Esophagus muscularis mucosa (tissue), 4 donors: ENCODE data around the gene LARGE1. TPM values are rescaled to one million over a fixed set of nuclear protein-coding genes. Genes with fewer than 3 reads are reported as not detected.
"Not testable (repeated sequence)": the region's sequence is repeated elsewhere in the genome, so short reads cannot be mapped to it uniquely, and the experiment has no call there.

Experiments
- DNase-seq: peaks from one replicate; pipeline ENCODE4 v3.0.0-alpha.2; 2017; ENCODE audit errors: extremely low spot score
- H3K27ac ChIP-seq, 4 donors: fragments of 200-600 bp; sonication (generic); replicated peaks in 1 of 4; 1 replicate in 3 of 4; 2 replicates in 1 of 4; pipeline ENCODE4 v1.5.1; 2016 to 2019; ENCODE audit warnings: mild to moderate bottlenecking in 1 of 4
- H3K27me3 ChIP-seq, 4 donors: fragments of 200-600 bp; sonication (generic); one replicate each; pipeline versions ENCODE4 v1.5.1 to v1.6.0; 2016 to 2019
- H3K36me3 ChIP-seq, 4 donors: fragments of 200-600 bp; sonication (generic); one replicate each; pipeline ENCODE4 v1.5.1; 2016 to 2019
- H3K4me1 ChIP-seq, 4 donors: fragments of 200-600 bp; sonication (generic); one replicate each; pipeline ENCODE4 v1.5.1; 2016 to 2019
- H3K4me3 ChIP-seq, 4 donors: fragments of 200-600 bp; sonication (generic); 1 replicate in 2 of 4; 2 replicates in 2 of 4; pipeline ENCODE4 v1.5.1; 2016 to 2019; ENCODE audit warnings: mild to moderate bottlenecking in 4 of 4, moderate library complexity in 1 of 4
- H3K9me3 ChIP-seq, 4 donors: fragments of 200-600 bp; sonication (generic); 1 replicate in 3 of 4; 2 replicates in 1 of 4; pipeline ENCODE4 v1.5.1; 2016 to 2019
- CTCF ChIP-seq, 3 experiments: fragments of 200-600 bp in 2 of 3; fragments of 450-650 bp in 1 of 3; sonication (generic) in 2 of 3; IDR thresholded peaks; one replicate each; pipeline ENCODE4 v1.5.1; 2017 to 2019; ENCODE audit warnings: antibody characterized with exemption in 3 of 3, mild to moderate bottlenecking in 2 of 3, moderate library complexity in 1 of 3
- EP300 ChIP-seq: sonication (generic); formaldehyde crosslinking; IDR thresholded peaks from one replicate; pipeline ENCODE4 v1.6.1; 2017; ENCODE audit warnings: antibody characterized with exemption
- POLR2A ChIP-seq: fragments of 450-650 bp; IDR thresholded peaks from one replicate; pipeline ENCODE4 v1.6.1; 2017; ENCODE audit warnings: antibody characterized with exemption, moderate library complexity, mild to moderate bottlenecking, low read depth
- POLR2AphosphoS5 ChIP-seq, 2 donors: sonication (generic); formaldehyde crosslinking; IDR thresholded peaks; one replicate each; pipeline ENCODE4 v1.6.1; 2017; ENCODE audit warnings: antibody characterized with exemption in 2 of 2
- WGBS: methylation state at CpG from one replicate; pipeline ENCODE4 v1.1.5; 2018; 5-methylcytosine and 5-hydroxymethylcytosine counted together
- intact Hi-C: fragments of 100-400 bp; cut with DNase I; formaldehyde crosslinking; loops from one replicate; pipeline ENCODE4 v1.15.1; 2023
- total RNA-seq, 4 donors: library from RNA; depleted of rRNA; stranded (reverse); fragments of >200 nt; gene quantifications; one replicate each; pipeline versions ENCODE4 v1.1.0 to v1.2.1, GENCODE V29; 2016

Gene LARGE1
- total RNA-seq, 4 donors from 2014 or later: 29.9 to 48.4 (median 32.4) TPM

GRCh38 chr22:33382436-33382835 is 537.8 kb downstream of the LARGE1 start:
- Histone ChIP-seq H3K27ac (no peak overlapping the region), H3K36me3 (peaks cover 8 to 38% (median 24%) of the 10 kb centered on the region in 4 donors), H3K27me3 (no peaks in the 10 kb centered on the region), H3K9me3 (peaks cover 0 to 12% (median 8%) of the 10 kb centered on the region in 4 donors), H3K4me1 (no peaks in the 10 kb centered on the region), H3K4me3 (no peak overlapping the region)
- intact Hi-C loops: no loop called here
- DNase-seq: peak; percentile 72
- WGBS: 90% methylated on average over 7 of the region's 8 CpGs
- TF ChIP-seq POLR2AphosphoS5 (IDR thresholded peaks at IDR 0.05) (no peak), POLR2A (no peak), EP300 (no peak), CTCF (IDR thresholded peaks at IDR 0.05) (no peak)

GRCh38 chr22:33381531-33382406 is 538.5 kb downstream of the LARGE1 start:
- Histone ChIP-seq H3K27me3 (no peaks in the 10 kb centered on the region), H3K27ac (no peak overlapping the region), H3K4me1 (no peaks in the 10 kb centered on the region), H3K9me3 (peaks cover 0 to 14% (median 8%) of the 10 kb centered on the region in 4 donors), H3K4me3 (no peak overlapping the region), H3K36me3 (peaks cover 8 to 38% (median 24%) of the 10 kb centered on the region in 4 donors)
- intact Hi-C loops: no loop called here
- WGBS: 90% methylated on average over 8 of the region's 10 CpGs
- peak; percentile 55 for DNase-seq
- TF ChIP-seq POLR2AphosphoS5 (IDR thresholded peaks at IDR 0.05) (no peak), EP300 (no peak), POLR2A (no peak), CTCF (IDR thresholded peaks at IDR 0.05) (no peak)

GRCh38 chr22:33380789-33381530 is 539.3 kb downstream of the LARGE1 start:
- no peak overlapping the region for H3K4me3 ChIP-seq
- no peaks in the 10 kb centered on the region for H3K27me3 ChIP-seq
- DNase-seq: peak; percentile 14
- intact Hi-C loops: no loop called here
- peaks cover 0 to 14% (median 8%) of the 10 kb centered on the region in 4 donors for H3K9me3 ChIP-seq
- no peak for TF ChIP-seq POLR2A
- no peak for TF ChIP-seq POLR2AphosphoS5 (IDR thresholded peaks at IDR 0.05)
- H3K36me3 ChIP-seq: peaks cover 8 to 38% (median 24%) of the 10 kb centered on the region in 4 donors
- 87% methylated on average over 4 of the region's 4 CpGs for WGBS
- H3K27ac ChIP-seq: no peak overlapping the region
- H3K4me1 ChIP-seq: no peaks in the 10 kb centered on the region

GRCh38 chr22:33379836-33380235 is 540.4 kb downstream of the LARGE1 start:
- Histone ChIP-seq H3K27me3 (no peaks in the 10 kb centered on the region), H3K27ac (no peak overlapping the region), H3K4me1 (no peaks in the 10 kb centered on the region), H3K4me3 (no peak overlapping the region), H3K36me3 (peaks cover 8 to 38% (median 24%) of the 10 kb centered on the region in 4 donors), H3K9me3 (peaks cover 0 to 14% (median 8%) of the 10 kb centered on the region in 4 donors)
- DNase-seq: no peak
- intact Hi-C loops: no loop called here
- 93% methylated on average over 2 of the region's 2 CpGs for WGBS
- TF ChIP-seq EP300: no peak
- no peak for TF ChIP-seq POLR2A
- TF ChIP-seq POLR2AphosphoS5 (IDR thresholded peaks at IDR 0.05): no peak
- TF ChIP-seq CTCF (IDR thresholded peaks at IDR 0.05): no peak

GRCh38 chr22:33372875-33373274 is 547.4 kb downstream of the LARGE1 start:
- Histone ChIP-seq H3K36me3 (peaks cover 0 to 4% (median 0%) of the 10 kb centered on the region in 4 donors), H3K27ac (no peak overlapping the region), H3K9me3 (peaks cover 0 to 7% (median under 1%) of the 10 kb centered on the region in 4 donors), H3K4me1 (no peaks in the 10 kb centered on the region), H3K27me3 (no peaks in the 10 kb centered on the region), H3K4me3 (no peak overlapping the region)
- no peak for TF ChIP-seq POLR2AphosphoS5 (IDR thresholded peaks at IDR 0.05)
- no peak for TF ChIP-seq POLR2A
- TF ChIP-seq EP300: no peak
- no peak for TF ChIP-seq CTCF (IDR thresholded peaks at IDR 0.05)
- DNase-seq: no peak
- 94% methylated on average over 1 of the region's 1 CpG for WGBS
- intact Hi-C loops: no loop called here

- H3K27ac ChIP-seq, intact Hi-C loops, H3K9me3 ChIP-seq, H3K4me1 ChIP-seq, H3K4me3 ChIP-seq, H3K36me3 ChIP-seq, H3K27me3 ChIP-seq, DNase-seq: not testable (repeated sequence)
- WGBS: 98% methylated on average over 5 of the region's 5 CpGs
These were observed 557.0 kb downstream of the LARGE1 start for GRCh38 chr22:33363256-33363655.
